HepG2 (cell line): ENCODE data around the gene CCND2. TPM values are rescaled to one million over a fixed set of nuclear protein-coding genes. Genes with fewer than 3 reads are reported as not detected.
A peak's percentile ranks its signal among the peaks of the same experiment; 100 is the strongest.

ENCODE experiments used
- ATAC-seq: fragments of 200-7000 bp; cut with Tn5 transposase; 3 replicates; pipeline ENCODE4 v1.9.1; 2020; ENCODE audit warnings: mild to moderate bottlenecking, moderate library complexity
- BruUV-seq: library from RNA; stranded (reverse); fragments of 400-500 nt; replicated peaks from 2 replicates; lab custom pipeline; 2021; lab: Mats Ljungman, UMichigan
- CTCF ChIA-PET: fragments of 300-600 bp; formaldehyde crosslinking; extraction: SDS; loops from one replicate; lab custom pipeline; 2021; ENCODE audit warnings: low total read pairs, inconsistent platforms, low intra/inter-chr PET ratio; lab: Yijun Ruan, JAX
- POLR2A ChIA-PET: fragments of 350-600 bp; sonication (Branson Sonifier 250); formaldehyde crosslinking; loops from one replicate; lab custom pipeline; 2020; ENCODE audit warnings: antibody characterized with exemption, inconsistent platforms; lab: Yijun Ruan, JAX
- DNase-seq: peaks from one replicate; pipeline ENCODE4 v3.0.0-alpha.2; 2015; ENCODE audit warnings: low spot score
- FAIRE-seq: peaks from 3 replicates; lab custom pipeline; 2011; peaks lifted over from hg19 to GRCh38; lab: Jason Lieb, UNC
- H2AFZ ChIP-seq: one replicate; pipeline ENCODE4 v1.6.1; 2011; ENCODE audit warnings: low read length, inconsistent platforms
- H3K27ac ChIP-seq: fragments of 300-600 bp; 3 replicates; pipeline ENCODE4 v1.8.0; 2011; ENCODE audit warnings: mixed run types, mild to moderate bottlenecking, mixed read lengths, low read length, inconsistent platforms; ENCODE audit not compliant: insufficient read depth; ENCODE audit errors: extremely low read length
- H3K27me3 ChIP-seq, 2 experiments: fragments of 200-600 bp in 1 of 2; 2 replicates in 1 of 2; 3 replicates in 1 of 2; pipeline versions ENCODE4 v1.6.0 to v1.8.0; 2011; ENCODE audit warnings: low read length in 2 of 2, mild to moderate bottlenecking in 2 of 2, moderate library complexity in 2 of 2, inconsistent platforms in 1 of 2; ENCODE audit not compliant: insufficient read depth in 2 of 2, control insufficient read depth in 1 of 2
- H3K36me3 ChIP-seq, 2 experiments: fragments of 200-600 bp in 1 of 2; replicated peaks in 1 of 2; 2 replicates in 1 of 2; 3 replicates in 1 of 2; pipeline versions ENCODE4 v1.5.1 to v1.8.0; 2011; ENCODE audit warnings: low read length in 2 of 2, inconsistent platforms in 1 of 2; ENCODE audit not compliant: insufficient read depth in 2 of 2, control insufficient read depth in 1 of 2
- H3K4me1 ChIP-seq: 2 replicates; pipeline ENCODE4 v1.5.1; 2012; ENCODE audit warnings: low read length, inconsistent platforms; ENCODE audit not compliant: insufficient read depth
- H3K4me2 ChIP-seq: 2 replicates; pipeline ENCODE4 v1.6.0; 2011; ENCODE audit warnings: low read depth, low read length, inconsistent platforms
- H3K4me3 ChIP-seq, 3 experiments: fragments of 200-600 bp in 1 of 3; sonication (generic), shearing (Covaris generic) in 1 of 3; replicated peaks in 1 of 3; 2 replicates each; pipeline ENCODE4 v1.5.1; 2011 to 2016; ENCODE audit warnings: low read length in 3 of 3, inconsistent platforms in 2 of 3, low read depth in 2 of 3, mild to moderate bottlenecking in 2 of 3, control low read depth in 1 of 3, mixed read lengths in 1 of 3; ENCODE audit not compliant: insufficient read depth in 1 of 3
- H3K79me2 ChIP-seq: one replicate; pipeline ENCODE4 v1.6.1; 2011; ENCODE audit warnings: low read length, inconsistent platforms; ENCODE audit not compliant: insufficient read depth
- H3K9ac ChIP-seq: 2 replicates; pipeline ENCODE4 v1.6.0; 2011; ENCODE audit warnings: mild to moderate bottlenecking, low read depth, low read length, inconsistent platforms; ENCODE audit not compliant: insufficient read depth
- H3K9me3 ChIP-seq: 2 replicates; pipeline ENCODE4 v1.5.1; 2012; ENCODE audit warnings: mild to moderate bottlenecking, low read length
- H4K20me1 ChIP-seq: 2 replicates; pipeline ENCODE4 v1.6.0; 2011; ENCODE audit warnings: inconsistent platforms, mild to moderate bottlenecking, low read length, moderate library complexity; ENCODE audit not compliant: insufficient read depth
- CSRNP2 ChIP-seq: sonication (generic); formaldehyde crosslinking; conservative IDR thresholded peaks from 2 replicates; pipeline ENCODE4 v1.8.0; 2022; ENCODE audit warnings: low read depth, missing genetic modification reagents
- EZH2 ChIP-seq: conservative IDR thresholded peaks from 2 replicates; pipeline ENCODE4 v1.6.1; 2012; ENCODE audit warnings: mild to moderate bottlenecking, low read depth, low read length, moderate library complexity
- STAG1 ChIP-seq: sonication (generic); formaldehyde crosslinking; IDR thresholded peaks from 2 replicates; pipeline ENCODE4 v1.4.0; 2020; ENCODE audit warnings: missing genetic modification reagents
- WGBS: methylation state at CpG from one replicate; pipeline ENCODE4 v1.1.6; 2017; ENCODE audit warnings: low lambda C conversion rate; 5-methylcytosine and 5-hydroxymethylcytosine counted together
- in situ Hi-C: cut with HindIII; loops from 2 replicates; pipeline ENCODE4 v1.10.0; 2017; ENCODE audit warnings: low pct_unique_long_range_greater_than_20kb; ENCODE audit not compliant: extremely low pct_ligation_motif_present
- intact Hi-C: fragments of 100-400 bp; cut with micrococcal nuclease; formaldehyde crosslinking; loops from one replicate; pipeline ENCODE4 v1.10.0; 2022; ENCODE audit not compliant: unreplicated experiment
- polyA plus RNA-seq, 8 experiments: library from polyadenylated mRNA; depleted of rRNA in 3 of 8; stranded (reverse) in 7 of 8; unstranded in 1 of 8; fragments of >200 nt; fragmentation: Illumina TruSeq in 4 of 8; extraction: Trizol in 4 of 8; gene quantifications; 2 replicates each; pipeline versions ENCODE4 v1.2.1 to v1.2.3, GENCODE V29; 2011 to 2016; ENCODE audit warnings: low read depth in 4 of 8, missing spikeins in 1 of 8, mixed read lengths in 1 of 8; ENCODE audit not compliant: insufficient read depth in 1 of 8
- total RNA-seq, 5 experiments: library from RNA; depleted of rRNA; stranded (reverse); fragments of >200 nt; fragmentation: Illumina TruSeq; extraction: Trizol; gene quantifications; 2 replicates each; pipeline ENCODE4 v1.2.3, GENCODE V29; 2016; ENCODE audit warnings: low read depth in 1 of 5

Gene CCND2
- total and polyA plus RNA-seq, 2 of the 13 experiments (the other 11 are each of a cell fraction or from before 2014, with no cell fraction given): 0.61 to 1.4 TPM

GRCh38 chr12:4270016-4270830 is 3.3 kb upstream of the CCND2 start:
- Histone ChIP-seq H4K20me1 (no peaks in the 10 kb centered on the region; the same call in 1 of the 2 replicates), H3K4me1 (peaks cover 48% of the 10 kb centered on the region), H3K4me3 (peak overlapping the region in 1 of 3 experiments; percentile 10; a peak in 1 of 6 replicates), H3K27me3 (peaks cover 29 to 76% of the 10 kb centered on the region in 2 experiments), H2AFZ (no peak overlapping the region), H3K9ac (no peak overlapping the region), H3K79me2 (no peaks in the 10 kb centered on the region), H3K9me3 (no peaks in the 10 kb centered on the region), H3K4me2 (peak overlapping the region; percentile 27; the same call in 1 of the 2 replicates), H3K27ac (no peak overlapping the region), H3K36me3 (no peaks in the 10 kb centered on the region)
- no peak for ATAC-seq
- BruUV-seq: no TSS peak
- ChIA-PET CTCF (no interaction called here), POLR2A (no interaction called here)
- in situ Hi-C loops (loop anchor here (10.0 kb wide), 1 partner anchor 965 kb away; no protein-coding TSS in a partner anchor), intact Hi-C loops (no loop called here)
- TF ChIP-seq EZH2 (peak; percentile 45), STAG1 (no peak), CSRNP2 (CRISPR knock-in tag) (no peak)
- no peak for FAIRE-seq
- WGBS: 15% methylated on average over 38 of the region's 39 CpGs
- no peak for DNase-seq
